Measurements from ENCODE around the gene UBL4A.

UBL4A gene

GRCh38 chrX:154436983-154437752, 49.2 kb downstream of the UBL4A start, which contains the start of gene GDI1:
GDI1 (plus strand) TSS chrX:154437154; CDS start chrX:154437255, 101 bp downstream.
- peak; percentile 46 for DNase-seq (ENCODE audit: low read depth)

- peak; percentile 56 for DNase-seq (ENCODE audit: low read depth)
Observed at GRCh38 chrX:154436374-154436982, 49.9 kb downstream of the UBL4A start.

GRCh38 chrX:154435171-154435733, 51.2 kb downstream of the UBL4A start:
- no peak for DNase-seq (ENCODE audit: low read depth)

DNA sequence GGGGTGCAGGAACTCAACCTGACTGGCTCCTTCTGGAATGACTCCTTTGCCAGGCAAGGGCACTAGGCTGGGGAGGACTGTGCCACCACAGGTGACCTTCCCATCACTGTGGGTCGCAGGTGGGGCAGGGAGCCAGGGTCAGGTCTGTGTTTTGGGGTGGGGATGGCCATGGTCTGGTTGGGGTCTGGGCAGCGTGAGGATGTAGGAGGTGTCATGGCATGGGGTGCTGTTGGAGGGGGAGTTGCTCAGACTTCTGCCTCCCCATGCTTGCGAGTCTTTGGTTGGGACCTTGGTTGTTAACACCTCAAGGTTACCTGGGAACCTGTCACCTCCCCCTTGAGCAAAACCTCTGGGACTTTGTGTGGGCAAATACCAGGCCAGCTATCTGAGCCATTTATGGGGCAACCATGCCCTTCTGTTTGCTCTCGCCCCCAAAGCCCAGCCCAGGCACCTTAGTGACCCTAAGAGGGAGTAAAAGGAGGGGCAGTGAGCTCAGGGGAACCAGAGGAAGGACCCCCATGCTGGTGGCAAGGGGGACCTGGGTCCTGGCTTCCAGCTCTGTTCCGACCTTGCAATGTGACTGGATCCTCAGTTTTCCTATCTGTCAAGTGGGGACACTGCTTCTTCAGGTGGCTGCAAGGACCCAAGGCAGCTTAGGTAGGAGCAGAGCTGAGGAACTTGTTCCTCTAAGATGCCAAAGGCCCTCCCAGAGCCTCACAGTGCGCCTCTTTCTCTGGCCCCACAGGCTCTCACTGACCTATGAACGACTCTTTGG, 51.8 kb downstream of the UBL4A start:
- DNase-seq (ENCODE audit: low read depth), result no peak

Data from T-helper 22 cell (primary cell).